Breast epithelium (tissue), 4 donors: ENCODE measurements around the gene CERT1. TPM values are rescaled to one million over a fixed set of nuclear protein-coding genes. Genes with fewer than 3 reads are reported as not detected.

ENCODE experiments used
- DNase-seq, 2 donors: peaks; one replicate each; pipeline ENCODE4 v3.0.0-alpha.2; 2019; ENCODE audit warnings: low spot score in 2 of 2
- H3K27ac ChIP-seq, 2 donors: fragments of 200-600 bp; sonication (generic) in 1 of 2; one replicate each; pipeline ENCODE4 v1.5.1; 2016 to 2019; ENCODE audit warnings: mild to moderate bottlenecking in 1 of 2
- H3K27me3 ChIP-seq, 2 donors: fragments of 200-600 bp; sonication (generic) in 1 of 2; one replicate each; pipeline versions ENCODE4 v1.5.1 to v1.6.0; 2017 to 2019; ENCODE audit warnings: control low read depth in 1 of 2, mild to moderate bottlenecking in 1 of 2
- H3K36me3 ChIP-seq: fragments of 200-600 bp; one replicate; pipeline ENCODE4 v1.5.1; 2019
- H3K4me1 ChIP-seq, 2 donors: fragments of 200-600 bp; sonication (generic); one replicate each; pipeline ENCODE4 v1.5.1; 2016 to 2019; ENCODE audit warnings: control low read depth in 1 of 2
- H3K4me3 ChIP-seq, 3 donors: fragments of 200-600 bp; sonication (generic); 1 replicate in 2 of 3; 2 replicates in 1 of 3; pipeline ENCODE4 v1.5.1; 2016 to 2019; ENCODE audit warnings: mild to moderate bottlenecking in 3 of 3, moderate library complexity in 2 of 3
- H3K9me3 ChIP-seq, 2 donors: fragments of 200-600 bp; sonication (generic) in 1 of 2; one replicate each; pipeline ENCODE4 v1.5.1; 2016 to 2019; ENCODE audit warnings: control low read depth in 1 of 2
- POLR2A ChIP-seq: fragments of 450-650 bp; IDR thresholded peaks from one replicate; pipeline ENCODE4 v1.6.1; 2016; ENCODE audit warnings: antibody characterized with exemption, mild to moderate bottlenecking, moderate library complexity
- POLR2AphosphoS5 ChIP-seq, 3 donors: sonication (generic); formaldehyde crosslinking; IDR thresholded peaks; one replicate each; pipeline ENCODE4 v1.6.1; 2017; ENCODE audit warnings: antibody characterized with exemption in 3 of 3
- intact Hi-C: fragments of 100-400 bp; cut with DNase I; formaldehyde crosslinking; loops from one replicate; pipeline ENCODE4 v1.15.1; 2023; ENCODE audit warnings: low total_unique reads
- total RNA-seq, 3 donors: library from RNA; depleted of rRNA; stranded (reverse); fragments of >200 nt; gene quantifications; one replicate each; pipeline ENCODE4 v1.1.0, GENCODE V29; 2016
- TF ChIP-seq, protein P1 (sequence below), 3 donors: fragments of 450-650 bp; IDR thresholded peaks; one replicate each; pipeline ENCODE4 v1.5.1; 2016 to 2017; ENCODE audit warnings: antibody characterized with exemption in 3 of 3, mild to moderate bottlenecking in 3 of 3, moderate library complexity in 3 of 3

Gene CERT1
- total RNA-seq, 3 donors from 2014 or later, result 37.7 to 84.0 (median 42.1) TPM

DNA sequence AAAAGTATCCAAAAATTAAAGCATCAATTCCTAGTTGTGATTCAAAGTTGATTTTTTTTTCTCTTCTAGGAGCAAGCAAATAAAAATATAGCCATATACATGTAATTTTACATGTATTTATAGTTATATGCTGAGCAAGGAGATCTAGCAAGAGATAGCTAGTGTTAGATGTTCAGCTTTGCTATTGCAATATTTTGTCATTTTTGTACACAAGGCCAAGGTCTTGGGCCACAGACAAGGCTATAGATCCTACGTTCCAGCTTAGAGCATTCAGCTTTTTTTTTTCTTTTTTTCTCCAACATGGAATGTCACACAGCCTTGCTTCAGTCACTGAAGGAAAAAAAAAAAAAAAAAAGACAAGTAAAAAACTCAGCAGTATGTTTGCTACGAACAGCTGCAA is 137.6 kb downstream of the CERT1 start:
- H3K27me3 ChIP-seq, result no peaks in the 10 kb centered on the region
- intact Hi-C loops, result no loop called here
- TF ChIP-seq, protein P1, sequence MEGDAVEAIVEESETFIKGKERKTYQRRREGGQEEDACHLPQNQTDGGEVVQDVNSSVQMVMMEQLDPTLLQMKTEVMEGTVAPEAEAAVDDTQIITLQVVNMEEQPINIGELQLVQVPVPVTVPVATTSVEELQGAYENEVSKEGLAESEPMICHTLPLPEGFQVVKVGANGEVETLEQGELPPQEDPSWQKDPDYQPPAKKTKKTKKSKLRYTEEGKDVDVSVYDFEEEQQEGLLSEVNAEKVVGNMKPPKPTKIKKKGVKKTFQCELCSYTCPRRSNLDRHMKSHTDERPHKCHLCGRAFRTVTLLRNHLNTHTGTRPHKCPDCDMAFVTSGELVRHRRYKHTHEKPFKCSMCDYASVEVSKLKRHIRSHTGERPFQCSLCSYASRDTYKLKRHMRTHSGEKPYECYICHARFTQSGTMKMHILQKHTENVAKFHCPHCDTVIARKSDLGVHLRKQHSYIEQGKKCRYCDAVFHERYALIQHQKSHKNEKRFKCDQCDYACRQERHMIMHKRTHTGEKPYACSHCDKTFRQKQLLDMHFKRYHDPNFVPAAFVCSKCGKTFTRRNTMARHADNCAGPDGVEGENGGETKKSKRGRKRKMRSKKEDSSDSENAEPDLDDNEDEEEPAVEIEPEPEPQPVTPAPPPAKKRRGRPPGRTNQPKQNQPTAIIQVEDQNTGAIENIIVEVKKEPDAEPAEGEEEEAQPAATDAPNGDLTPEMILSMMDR (IDR thresholded peaks at IDR 0.05), result no peak
- TF ChIP-seq POLR2AphosphoS5 (IDR thresholded peaks at IDR 0.05), result no peak
- H3K27ac ChIP-seq, result no peak overlapping the region
- no peaks in the 10 kb centered on the region for H3K36me3 ChIP-seq
- no peak overlapping the region for H3K4me3 ChIP-seq
- no peaks in the 10 kb centered on the region for H3K9me3 ChIP-seq
- no peaks in the 10 kb centered on the region for H3K4me1 ChIP-seq
- DNase-seq, result no peak

DNA sequence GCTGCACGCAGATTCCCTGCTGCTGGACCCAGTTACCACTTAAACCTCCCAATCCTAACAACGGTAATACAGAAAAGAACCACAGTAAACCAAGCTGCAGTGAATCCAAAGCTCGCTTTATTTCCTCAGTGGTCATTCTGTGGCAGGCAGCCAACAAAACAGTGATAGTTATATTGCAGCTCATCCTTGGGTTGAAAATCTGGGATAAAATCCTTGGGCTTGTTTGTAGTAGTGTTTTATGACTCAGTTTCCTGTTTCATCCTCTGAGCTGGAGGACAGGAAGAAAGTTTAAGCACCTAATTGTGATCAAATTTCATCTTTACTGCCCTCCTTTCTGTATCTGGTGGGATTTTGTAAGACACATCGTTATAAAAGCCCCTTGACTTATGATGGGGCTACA is 143.0 kb downstream of the CERT1 start:
- Histone ChIP-seq H3K4me3 (no peak overlapping the region), H3K9me3 (no peaks in the 10 kb centered on the region), H3K27ac (no peak overlapping the region), H3K36me3 (no peaks in the 10 kb centered on the region), H3K4me1 (no peaks in the 10 kb centered on the region), H3K27me3 (no peaks in the 10 kb centered on the region)
- no peak for DNase-seq
- no peak for TF ChIP-seq POLR2AphosphoS5 (IDR thresholded peaks at IDR 0.05)
- TF ChIP-seq POLR2A, result no peak
- TF ChIP-seq, protein P1 (IDR thresholded peaks at IDR 0.05), result no peak
- intact Hi-C loops, result no loop called here

DNA sequence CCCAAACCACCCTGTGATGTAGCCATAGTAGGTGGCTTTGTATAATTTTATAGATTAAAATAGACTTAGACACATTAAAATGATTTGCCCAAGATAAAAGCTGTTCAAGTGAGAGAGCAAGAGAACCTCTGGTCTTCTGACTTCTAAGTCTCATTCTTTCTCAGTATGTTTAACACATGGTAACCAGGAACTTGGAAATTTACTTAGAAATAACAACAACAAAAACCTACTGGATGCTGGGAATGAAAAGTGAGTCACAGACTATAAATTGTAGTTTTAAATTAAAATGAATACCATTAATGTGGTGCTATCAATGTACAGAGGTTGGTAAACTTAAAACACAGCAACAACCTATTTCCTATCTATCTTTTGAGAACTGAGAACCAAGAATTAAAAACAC is 144.0 kb downstream of the CERT1 start:
- TF ChIP-seq POLR2AphosphoS5 (IDR thresholded peaks at IDR 0.05) (no peak), POLR2A (no peak)
- TF ChIP-seq, protein P1 (IDR thresholded peaks at IDR 0.05), result no peak
- intact Hi-C loops, result no loop called here
- Histone ChIP-seq H3K27me3 (no peaks in the 10 kb centered on the region), H3K4me1 (no peaks in the 10 kb centered on the region), H3K36me3 (no peaks in the 10 kb centered on the region), H3K4me3 (no peak overlapping the region), H3K9me3 (no peaks in the 10 kb centered on the region), H3K27ac (no peak overlapping the region)
- no peak for DNase-seq

DNA sequence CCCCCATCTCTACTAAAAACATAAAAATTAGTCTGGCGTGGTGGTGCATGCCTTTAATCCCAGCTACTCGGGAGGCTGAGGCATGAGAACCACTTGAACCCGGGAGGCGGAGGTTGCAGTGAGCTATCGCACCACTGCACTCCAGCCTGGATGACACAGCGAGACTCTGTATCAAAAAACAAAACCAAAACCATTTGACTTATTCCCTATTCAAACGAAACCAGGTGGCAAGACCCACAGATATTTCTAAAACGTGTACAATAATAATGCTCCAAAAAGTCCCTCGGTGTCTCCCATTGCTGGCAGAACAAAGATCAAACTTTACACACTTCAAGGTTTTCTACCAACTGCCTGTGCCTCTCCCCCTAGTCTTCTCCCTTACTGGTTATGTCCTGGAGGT is 144.6 kb downstream of the CERT1 start:
- intact Hi-C loops, result no loop called here
- no peaks in the 10 kb centered on the region for H3K36me3 ChIP-seq
- H3K27ac ChIP-seq, result no peak overlapping the region
- TF ChIP-seq POLR2AphosphoS5 (IDR thresholded peaks at IDR 0.05), result no peak
- TF ChIP-seq POLR2A, result no peak
- TF ChIP-seq, protein P1 (IDR thresholded peaks at IDR 0.05), result no peak
- no peaks in the 10 kb centered on the region for H3K4me1 ChIP-seq
- DNase-seq, result no peak
- no peaks in the 10 kb centered on the region for H3K27me3 ChIP-seq
- H3K4me3 ChIP-seq, result no peak overlapping the region
- H3K9me3 ChIP-seq, result no peaks in the 10 kb centered on the region

DNA sequence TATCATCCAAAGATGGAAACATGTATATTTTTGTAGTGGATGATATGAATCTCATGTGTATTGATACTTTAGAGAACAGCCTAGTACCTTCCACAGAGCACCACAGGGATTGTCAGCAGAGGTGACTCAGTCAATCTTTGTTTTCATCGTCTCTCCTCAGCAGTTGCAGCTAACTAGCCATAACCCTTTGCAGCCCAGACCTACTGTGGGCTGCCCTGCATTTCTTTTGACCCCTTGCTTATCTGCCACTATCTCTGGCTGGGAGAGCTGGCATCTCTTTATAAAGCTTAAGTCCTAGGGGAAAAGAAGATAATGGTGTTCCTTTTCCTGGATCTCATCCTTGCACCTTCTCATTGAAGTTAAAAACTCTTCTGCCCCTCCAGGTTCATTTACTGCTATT is 145.7 kb downstream of the CERT1 start:
- Histone ChIP-seq H3K27ac (no peak overlapping the region), H3K9me3 (no peaks in the 10 kb centered on the region), H3K27me3 (no peaks in the 10 kb centered on the region), H3K4me1 (no peaks in the 10 kb centered on the region), H3K4me3 (no peak overlapping the region), H3K36me3 (no peaks in the 10 kb centered on the region)
- DNase-seq, result no peak
- no peak for TF ChIP-seq POLR2A
- TF ChIP-seq, protein P1 (IDR thresholded peaks at IDR 0.05), result no peak
- TF ChIP-seq POLR2AphosphoS5 (IDR thresholded peaks at IDR 0.05), result no peak
- intact Hi-C loops, result no loop called here
